K562 (cell line): ENCODE data around the gene SLC5A5. TPM values are rescaled to one million over a fixed set of nuclear protein-coding genes. Genes with fewer than 3 reads are reported as not detected.

Source experiments
- ATAC-seq: fragments of 200-7000 bp; cut with Tn5 transposase; 3 replicates; pipeline ENCODE4 v1.9.1; 2020; ENCODE audit warnings: moderate library complexity
- BruUV-seq: library from RNA; stranded (reverse); fragments of 400-500 nt; replicated peaks from 2 replicates; lab custom pipeline; 2021; lab: Mats Ljungman, UMichigan
- CTCF ChIA-PET: fragments of 300-600 bp; formaldehyde crosslinking; extraction: SDS; loops from one replicate; lab custom pipeline; 2021; ENCODE audit warnings: low intra/inter-chr PET ratio; lab: Yijun Ruan, JAX
- POLR2A ChIA-PET: fragments of 300-600, 350-650 bp; sonication (Branson Sonifier 250); formaldehyde crosslinking; extraction: SDS; loops from one replicate; lab custom pipeline; 2021; ENCODE audit warnings: antibody characterized with exemption, inconsistent platforms; lab: Yijun Ruan, JAX
- DNase-seq, 4 experiments: peaks; one replicate each; pipeline versions ENCODE4 v3.0.0 to v3.0.0-alpha.2; 2011 to 2018; ENCODE audit warnings: low spot score in 3 of 4, mixed read lengths in 3 of 4; ENCODE audit errors: extremely low read depth in 1 of 4
- FAIRE-seq: peaks from 2 replicates; lab custom pipeline; 2011; peaks lifted over from hg19 to GRCh38; lab: Jason Lieb, UNC
- H2AFZ ChIP-seq: 2 replicates; pipeline ENCODE4 v1.6.0; 2011; ENCODE audit warnings: low read depth, low read length, control low read depth, inconsistent platforms
- H3K27ac ChIP-seq: fragments of 200-600 bp; 3 replicates; pipeline ENCODE4 v1.8.0; 2011; ENCODE audit warnings: low read depth, mild to moderate bottlenecking, control low read depth, inconsistent platforms, low read length, moderate library complexity, mixed read lengths; ENCODE audit errors: extremely low read depth
- H3K27me3 ChIP-seq, 2 experiments: fragments of 300-600 bp in 1 of 2; 2 replicates in 1 of 2; 3 replicates in 1 of 2; pipeline versions ENCODE4 v1.6.0 to v1.8.0; 2011; ENCODE audit warnings: inconsistent platforms in 2 of 2, low read length in 2 of 2, mild to moderate bottlenecking in 1 of 2, mixed read lengths in 1 of 2, moderate library complexity in 1 of 2; ENCODE audit not compliant: control insufficient read depth in 2 of 2, insufficient read depth in 2 of 2
- H3K36me3 ChIP-seq: fragments of 300-600 bp; 3 replicates; pipeline ENCODE4 v1.8.0; 2011; ENCODE audit warnings: mild to moderate bottlenecking, low read length, inconsistent platforms; ENCODE audit not compliant: control insufficient read depth, insufficient read depth
- H3K4me1 ChIP-seq, 2 experiments: fragments of 200-600 bp in 1 of 2; replicated peaks in 1 of 2; 2 replicates in 1 of 2; 3 replicates in 1 of 2; pipeline versions ENCODE4 v1.5.1 to v1.8.0; 2011; ENCODE audit warnings: inconsistent platforms in 2 of 2, low read length in 2 of 2, mild to moderate bottlenecking in 1 of 2, mixed read lengths in 1 of 2, moderate library complexity in 1 of 2; ENCODE audit not compliant: control insufficient read depth in 2 of 2, insufficient read depth in 2 of 2
- H3K4me2 ChIP-seq: 2 replicates; pipeline ENCODE4 v1.6.1; 2011; ENCODE audit warnings: low read length, control low read depth, inconsistent platforms, mixed read lengths; ENCODE audit not compliant: insufficient read depth
- H3K4me3 ChIP-seq: fragments of 200-600 bp; sonication (generic), shearing (Covaris generic); 2 replicates; pipeline ENCODE4 v1.5.1; 2016; ENCODE audit warnings: control low read depth, inconsistent platforms
- H3K79me2 ChIP-seq: fragments of 200-600 bp; 3 replicates; pipeline ENCODE4 v1.8.0; 2011; ENCODE audit warnings: low read length, inconsistent platforms; ENCODE audit not compliant: control insufficient read depth, insufficient read depth
- H3K9ac ChIP-seq, 2 experiments: 2 replicates each; pipeline versions ENCODE4 v1.6.0 to v1.6.1; 2011; ENCODE audit warnings: low read depth in 2 of 2, low read length in 2 of 2, control low read depth in 1 of 2, inconsistent platforms in 1 of 2, mild to moderate bottlenecking in 1 of 2, mixed read lengths in 1 of 2; ENCODE audit not compliant: insufficient read depth in 1 of 2
- H3K9me1 ChIP-seq: one replicate; pipeline ENCODE4 v1.6.0; 2011; ENCODE audit warnings: inconsistent platforms, mild to moderate bottlenecking, low read length, moderate library complexity; ENCODE audit not compliant: control insufficient read depth, insufficient read depth
- H3K9me3 ChIP-seq: replicated peaks from 2 replicates; pipeline ENCODE4 v1.5.1; 2011; ENCODE audit warnings: low read depth, low read length, inconsistent platforms; ENCODE audit not compliant: control insufficient read depth, insufficient read depth
- H4K20me1 ChIP-seq: replicated peaks from 2 replicates; pipeline ENCODE4 v1.6.1; 2011; ENCODE audit warnings: low read length, inconsistent platforms, mixed read lengths; ENCODE audit not compliant: control insufficient read depth, insufficient read depth
- ATF6 ChIP-seq: sonication (generic); formaldehyde crosslinking; IDR thresholded peaks from 2 replicates; pipeline ENCODE4 v1.4.0; 2020; ENCODE audit warnings: mild to moderate bottlenecking, missing genetic modification reagents
- BRD4 ChIP-seq: fragments of 200-600 bp; sonication (generic); IDR thresholded peaks from 2 replicates; pipeline ENCODE4 v1.6.1; 2017; ENCODE audit warnings: inconsistent platforms
- CEBPG ChIP-seq, 3 experiments: fragments of 200-800 bp in 1 of 3; sonication (Bioruptor generic) in 1 of 3; sonication (generic) in 1 of 3; formaldehyde crosslinking in 1 of 3; IDR thresholded peaks in 2 of 3; conservative IDR thresholded peaks in 1 of 3; 2 replicates each; pipeline versions ENCODE4 v1.6.1 to v1.8.0; 2016 to 2022; ENCODE audit warnings: missing compliant biosample characterization in 2 of 3, missing genetic modification characterization in 2 of 3, mild to moderate bottlenecking in 1 of 3, missing genetic modification reagents in 1 of 3
- MYC ChIP-seq, 2 experiments: fragments of 250-450 bp in 1 of 2; sonication (Bioruptor Pico) in 1 of 2; IDR thresholded peaks; 2 replicates each; pipeline versions ENCODE4 v1.5.1 to v1.6.1; 2012 to 2021; ENCODE audit warnings: low read depth in 2 of 2, borderline replicate concordance in 1 of 2, improper control_type of control experiment in 1 of 2, low read length in 1 of 2, mild to moderate bottlenecking in 1 of 2, moderate library complexity in 1 of 2
- NKRF ChIP-seq: fragments of 450-650 bp; IDR thresholded peaks from 2 replicates; pipeline ENCODE4 v1.6.1; 2016; ENCODE audit warnings: borderline replicate concordance
- RBFOX2 ChIP-seq: fragments of 200-400 bp; formaldehyde crosslinking; IDR thresholded peaks from 2 replicates; pipeline ENCODE4 v1.6.1; 2017; ENCODE audit warnings: low read depth, mild to moderate bottlenecking, low read length, moderate library complexity
- SAP30 ChIP-seq: fragments of 200-600 bp; sonication (generic); IDR thresholded peaks from 2 replicates; pipeline ENCODE4 v1.6.1; 2012; ENCODE audit warnings: borderline replicate concordance, low read depth, mild to moderate bottlenecking, moderate library complexity, low read length, control low read depth, inconsistent platforms; ENCODE audit not compliant: insufficient read depth, poor library complexity, severe bottlenecking
- ZSCAN29 ChIP-seq: fragments of 450-650 bp; IDR thresholded peaks from 2 replicates; pipeline ENCODE4 v1.6.1; 2017
- WGBS: fragments of 100-300 bp; shearing (Covaris generic); methylation state at CpG from one replicate; pipeline ENCODE4 v1.1.6; 2016; ENCODE audit warnings: low coverage, mixed read lengths; ENCODE audit not compliant: insufficient coverage; ENCODE audit errors: missing lambda C conversion rate; 5-methylcytosine and 5-hydroxymethylcytosine counted together
- in situ Hi-C: fragments of 300-500 bp; cut with MboI; formaldehyde crosslinking; loops from 4 replicates; pipeline ENCODE4 v1.15.0; 2018; ENCODE audit warnings: inconsistent platforms, mixed read lengths
- intact Hi-C: fragments of 100-400 bp; cut with micrococcal nuclease; formaldehyde crosslinking; loops from 2 replicates; pipeline ENCODE4 v1.14.2; 2022
- polyA plus RNA-seq, 8 experiments: library from polyadenylated mRNA; depleted of rRNA in 4 of 8; stranded (reverse) in 5 of 8; unstranded in 3 of 8; fragments of >200 nt; fragmentation: Nextera tagmentation in 2 of 8; fragmentation: Illumina TruSeq in 1 of 8; extraction: Ambion mirVana in 2 of 8; extraction: Trizol in 1 of 8; gene quantifications; 2 replicates each; pipeline versions ENCODE4 v1.2.1 to v1.2.3, GENCODE V29; 2011 to 2014; ENCODE audit warnings: inconsistent platforms in 1 of 8, missing spikeins in 1 of 8
- total RNA-seq, 7 experiments: library from RNA; depleted of rRNA in 6 of 7; stranded (reverse); fragments of >200 nt in 6 of 7; fragmentation: Illumina TruSeq in 2 of 7; extraction: Trizol in 2 of 7; gene quantifications; 2 replicates each; pipeline versions ENCODE4 v1.2.1 to v1.2.3, GENCODE V29; 2011 to 2021; ENCODE audit warnings: low replicate concordance in 1 of 7
- TF ChIP-seq, protein P1 (sequence below): sonication (generic); formaldehyde crosslinking; IDR thresholded peaks from 2 replicates; pipeline ENCODE4 v1.8.1; 2023; ENCODE audit warnings: missing genetic modification reagents, mild to moderate bottlenecking, borderline replicate concordance

SLC5A5 gene
- total and polyA plus RNA-seq, 9 of the 15 experiments (the other 6 are each of a cell fraction or from before 2014, with no cell fraction given), result 0.10 to 0.73 (median 0.23) TPM

DNA sequence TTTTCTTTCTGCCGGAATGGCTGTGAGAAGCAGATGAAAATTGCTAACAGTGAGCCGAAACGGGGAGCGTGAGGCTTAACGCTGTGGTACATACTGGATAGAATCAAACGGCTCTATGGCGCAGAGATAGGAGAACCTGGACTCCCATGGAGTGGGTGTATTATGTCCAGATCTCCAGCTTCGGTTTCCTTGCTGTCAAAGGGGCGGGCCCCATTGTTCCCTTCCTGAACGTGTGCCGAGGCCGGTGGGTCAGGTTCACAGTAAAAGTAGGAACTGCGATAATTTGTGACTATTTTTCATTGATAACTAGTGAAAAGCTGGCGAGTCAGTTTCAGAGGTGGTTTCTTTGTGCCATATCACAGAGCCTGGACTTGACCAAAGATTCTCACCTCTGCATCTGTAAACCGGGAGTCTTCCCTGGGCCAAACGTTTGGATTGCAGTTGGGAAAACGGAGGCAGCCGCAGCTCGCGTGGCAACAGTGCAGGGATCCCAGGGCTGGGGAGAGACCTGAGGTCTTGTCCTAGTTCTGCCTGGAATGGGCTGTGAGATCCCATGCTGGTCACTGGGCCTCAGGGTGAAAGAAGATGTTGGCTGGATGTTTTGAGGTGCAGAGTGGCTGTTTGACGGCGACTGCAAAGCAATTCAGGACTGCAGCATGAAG lies 11.3 kb upstream of the SLC5A5 start:
- H3K36me3 ChIP-seq, result peaks cover 48% of the 10 kb centered on the region
- peak overlapping the region; percentile 91 for H3K27ac ChIP-seq
- ChIA-PET POLR2A (interaction anchor here (0.6 to 4.0 kb wide), 15 partner anchors 10 to 1019 kb away, joined by 3 to 51 read pairs (median 3); partner anchors contain the start of genes CCDC124, JAK3 and SLC5A5), CTCF (interaction anchor here (1.1 to 2.0 kb wide), 3 partner anchors 71 to 136 kb away, joined by 3 to 13 read pairs (median 7); partner anchors contain the start of gene CCDC124)
- no peak for ATAC-seq
- peak overlapping the region; percentile 82 for H3K4me3 ChIP-seq
- peak in 3 of 4 experiments; percentile 37 to 49 (median 41) for DNase-seq
- H3K9me3 ChIP-seq, result no peaks in the 10 kb centered on the region
- H2AFZ ChIP-seq, result no peak overlapping the region
- BruUV-seq, result TSS peak; percentile 55
- H3K9me1 ChIP-seq, result peaks cover 3% of the 10 kb centered on the region
- H3K9ac ChIP-seq, result peak overlapping the region; percentile 99
- in situ Hi-C loops, result no loop called here
- intact Hi-C loops, result loop anchor here (10.0 kb wide), 1 partner anchor 194 kb away; no protein-coding TSS in a partner anchor
- H3K4me1 ChIP-seq, result peaks cover 11 to 41% of the 10 kb centered on the region in 2 experiments; a peak in 4 of 5 replicates
- H3K4me2 ChIP-seq, result peak overlapping the region; percentile 100
- under 1% methylated on average over 22 of the region's 22 CpGs for WGBS
- peaks cover 43% of the 10 kb centered on the region for H3K79me2 ChIP-seq
- no peaks in the 10 kb centered on the region for H3K27me3 ChIP-seq
- peaks cover 48% of the 10 kb centered on the region for H4K20me1 ChIP-seq
- FAIRE-seq, result peak; percentile 32
- TF ChIP-seq, protein P1, sequence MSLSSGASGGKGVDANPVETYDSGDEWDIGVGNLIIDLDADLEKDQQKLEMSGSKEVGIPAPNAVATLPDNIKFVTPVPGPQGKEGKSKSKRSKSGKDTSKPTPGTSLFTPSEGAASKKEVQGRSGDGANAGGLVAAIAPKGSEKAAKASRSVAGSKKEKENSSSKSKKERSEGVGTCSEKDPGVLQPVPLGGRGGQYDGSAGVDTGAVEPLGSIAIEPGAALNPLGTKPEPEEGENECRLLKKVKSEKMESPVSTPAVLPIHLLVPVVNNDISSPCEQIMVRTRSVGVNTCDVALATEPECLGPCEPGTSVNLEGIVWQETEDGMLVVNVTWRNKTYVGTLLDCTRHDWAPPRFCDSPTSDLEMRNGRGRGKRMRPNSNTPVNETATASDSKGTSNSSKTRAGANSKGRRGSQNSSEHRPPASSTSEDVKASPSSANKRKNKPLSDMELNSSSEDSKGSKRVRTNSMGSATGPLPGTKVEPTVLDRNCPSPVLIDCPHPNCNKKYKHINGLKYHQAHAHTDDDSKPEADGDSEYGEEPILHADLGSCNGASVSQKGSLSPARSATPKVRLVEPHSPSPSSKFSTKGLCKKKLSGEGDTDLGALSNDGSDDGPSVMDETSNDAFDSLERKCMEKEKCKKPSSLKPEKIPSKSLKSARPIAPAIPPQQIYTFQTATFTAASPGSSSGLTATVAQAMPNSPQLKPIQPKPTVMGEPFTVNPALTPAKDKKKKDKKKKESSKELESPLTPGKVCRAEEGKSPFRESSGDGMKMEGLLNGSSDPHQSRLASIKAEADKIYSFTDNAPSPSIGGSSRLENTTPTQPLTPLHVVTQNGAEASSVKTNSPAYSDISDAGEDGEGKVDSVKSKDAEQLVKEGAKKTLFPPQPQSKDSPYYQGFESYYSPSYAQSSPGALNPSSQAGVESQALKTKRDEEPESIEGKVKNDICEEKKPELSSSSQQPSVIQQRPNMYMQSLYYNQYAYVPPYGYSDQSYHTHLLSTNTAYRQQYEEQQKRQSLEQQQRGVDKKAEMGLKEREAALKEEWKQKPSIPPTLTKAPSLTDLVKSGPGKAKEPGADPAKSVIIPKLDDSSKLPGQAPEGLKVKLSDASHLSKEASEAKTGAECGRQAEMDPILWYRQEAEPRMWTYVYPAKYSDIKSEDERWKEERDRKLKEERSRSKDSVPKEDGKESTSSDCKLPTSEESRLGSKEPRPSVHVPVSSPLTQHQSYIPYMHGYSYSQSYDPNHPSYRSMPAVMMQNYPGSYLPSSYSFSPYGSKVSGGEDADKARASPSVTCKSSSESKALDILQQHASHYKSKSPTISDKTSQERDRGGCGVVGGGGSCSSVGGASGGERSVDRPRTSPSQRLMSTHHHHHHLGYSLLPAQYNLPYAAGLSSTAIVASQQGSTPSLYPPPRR, result peak; percentile 59; the same call in 1 of the 2 replicates
- TF ChIP-seq MYC (IDR thresholded peaks at IDR 0.05; ENCODE audit: low read depth, low read length), result no peak
- 0 out of 2 replicates have a peak, but pooled peaks have one; percentile 16 for TF ChIP-seq MYC (CRISPR knock-in tag; IDR thresholded peaks at IDR 0.05; ENCODE audit: borderline replicate concordance, low read depth)
- 0 out of 2 replicates have a peak, but pooled peaks have one; percentile 60 for TF ChIP-seq BRD4
- TF ChIP-seq NKRF, result peak; percentile 50
- 0 out of 2 replicates have a peak, but pooled peaks have one; percentile 57 for TF ChIP-seq ATF6 (CRISPR knock-in tag)
- TF ChIP-seq CEBPG (CRISPR knock-in tag; IDR thresholded peaks at IDR 0.05), result 0 out of 2 replicates have a peak, but pooled peaks have one; percentile 1
- no peak for TF ChIP-seq CEBPG (tag; conservative IDR thresholded peaks at IDR 0.05 in 1 of 2, IDR thresholded peaks at IDR 0.05 in 1 of 2)
- TF ChIP-seq SAP30, result peak; percentile 48
- TF ChIP-seq RBFOX2, result peak; percentile 63
- 0 out of 2 replicates have a peak, but pooled peaks have one; percentile 7 for TF ChIP-seq ZSCAN29
